ENCODE measurements around the gene USP33. TPM values are rescaled to one million over a fixed set of nuclear protein-coding genes. Genes with fewer than 3 reads are reported as not detected.
A peak's percentile ranks its signal among the peaks of the same experiment; 100 is the strongest.
"Not testable (repeated sequence)": the region's sequence is repeated elsewhere in the genome, so short reads cannot be mapped to it uniquely, and the experiment has no call there.

USP33 gene
- total RNA-seq, 1 donor from 2014 or later, result 123 TPM

DNA sequence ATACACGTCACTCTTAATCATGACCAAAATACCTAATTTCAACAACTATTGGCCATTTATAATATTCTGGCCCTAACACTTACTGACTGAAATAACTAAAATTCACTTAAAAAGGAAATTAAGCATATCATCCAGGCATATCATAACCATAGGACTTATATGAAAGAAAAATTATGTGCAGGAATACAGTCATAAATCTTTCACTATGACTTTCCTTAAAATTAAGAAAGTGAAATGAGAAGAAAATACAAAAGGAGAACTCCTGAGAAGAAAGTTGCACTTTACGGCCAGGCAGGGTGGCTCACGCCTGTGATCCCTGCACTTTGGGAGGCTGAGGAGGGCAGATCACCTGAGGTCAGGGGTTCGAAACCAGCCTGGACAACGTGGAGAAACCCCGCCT, 86.6 kb downstream of the USP33 start:
- DNase-seq (ENCODE audit: low read depth in 2 of 2), result no peak

- no peak for DNase-seq (ENCODE audit: low read depth in 2 of 2)
These were observed 87.3 kb downstream of the USP33 start for GRCh38 chr1:77672374-77672773.

DNA sequence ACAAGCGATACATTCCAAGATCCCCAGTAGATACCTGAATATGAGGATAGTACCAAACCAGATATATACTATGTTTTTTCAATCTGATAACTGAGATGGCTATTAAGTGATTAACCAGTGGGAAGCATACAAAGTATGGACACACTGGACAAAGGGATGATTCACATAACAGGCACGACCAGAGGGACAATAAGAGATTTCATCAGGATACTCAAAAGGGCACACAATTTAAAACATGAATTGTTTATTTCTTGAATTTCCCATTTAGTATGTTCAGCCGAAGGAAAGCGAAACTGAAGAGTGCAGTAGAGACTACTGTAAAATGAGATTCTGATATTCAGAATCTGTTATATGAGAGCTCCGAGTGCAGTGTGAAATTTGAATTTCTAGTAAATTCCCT, 87.8 kb downstream of the USP33 start:
- peak; percentile 52 to 63 for DNase-seq (ENCODE audit: low read depth in 2 of 2)

DNA sequence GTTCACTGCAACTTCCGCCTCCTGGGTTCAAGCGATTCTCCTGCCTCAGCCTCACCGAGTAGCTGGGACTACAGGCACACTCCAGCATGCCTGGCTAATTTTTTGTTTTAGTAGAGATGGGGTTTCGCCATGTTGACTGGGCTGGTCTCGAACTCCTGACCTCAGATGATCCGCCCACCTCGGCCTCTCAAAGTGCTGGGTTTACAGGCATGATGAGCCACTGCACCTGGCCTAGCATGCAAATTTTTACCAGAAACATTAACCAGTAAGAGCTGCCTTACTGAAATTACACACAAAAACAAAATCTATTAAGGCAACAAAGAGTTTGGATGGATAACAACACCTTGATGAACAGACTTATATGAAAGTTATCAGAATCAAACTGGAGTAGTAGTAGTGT, 89.3 kb downstream of the USP33 start:
- no peak for DNase-seq (ENCODE audit: low read depth in 2 of 2)

GRCh38 chr1:77668924-77669449, 90.7 kb downstream of the USP33 start:
- no peak for DNase-seq (ENCODE audit: low read depth in 2 of 2)

GRCh38 chr1:77664939-77665516, 94.6 kb downstream of the USP33 start:
- no peak for DNase-seq (ENCODE audit: low read depth in 2 of 2)

GRCh38 chr1:77661696-77662095, 98.0 kb downstream of the USP33 start:
- DNase-seq (ENCODE audit: low read depth in 2 of 2), result no peak

GRCh38 chr1:77659879-77660593, 99.6 kb downstream of the USP33 start:
- DNase-seq (ENCODE audit: low read depth in 2 of 2), result no peak

DNA sequence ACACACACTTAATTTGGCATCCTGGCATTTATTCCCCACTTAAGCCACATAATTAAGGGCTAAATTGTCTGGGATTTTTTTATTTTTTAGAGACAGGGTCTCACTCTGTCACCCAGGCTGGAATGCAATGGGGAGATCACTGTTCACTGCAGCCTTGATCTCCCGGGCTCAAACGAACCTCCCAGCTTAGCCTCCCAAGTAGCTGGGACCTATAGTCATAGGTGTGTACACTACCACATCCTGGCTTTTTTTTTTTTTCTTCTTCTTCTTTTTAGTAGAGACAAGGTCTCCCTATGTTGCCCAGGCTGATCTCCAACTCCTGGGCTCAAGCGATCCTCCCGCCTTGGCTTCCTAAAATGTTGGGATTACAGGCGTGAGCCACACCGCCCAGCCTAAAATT, 101.4 kb downstream of the USP33 start:
- DNase-seq (ENCODE audit: low read depth in 2 of 2), result no peak

GRCh38 chr1:77655431-77655974, 104.1 kb downstream of the USP33 start:
- no peak for DNase-seq (ENCODE audit: low read depth in 2 of 2)

- DNase-seq (ENCODE audit: low read depth in 2 of 2), result no peak
These were observed 106.6 kb downstream of the USP33 start for GRCh38 chr1:77652970-77653516.

DNA sequence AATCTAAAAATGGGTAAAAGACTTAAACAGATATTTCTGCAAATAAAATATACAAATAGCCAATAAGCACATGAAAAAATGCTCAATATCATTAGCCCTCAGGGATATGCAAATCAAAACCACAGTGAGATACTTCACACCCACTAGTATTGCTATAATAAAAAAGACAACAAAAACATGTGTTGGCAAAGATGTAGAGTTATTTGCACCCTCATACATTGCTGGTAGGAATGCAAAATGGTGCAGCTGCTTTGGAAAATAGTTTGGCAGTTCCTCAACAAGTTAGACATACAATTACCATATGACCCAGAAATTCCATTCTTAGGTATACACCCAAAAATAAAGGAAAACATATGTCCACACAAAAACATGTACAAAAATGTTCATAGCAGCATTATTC, 107.4 kb downstream of the USP33 start:
- DNase-seq (ENCODE audit: low read depth in 2 of 2), result peak in 1 of 2 donors; percentile 10

GRCh38 chr1:77649127-77649526, 110.5 kb downstream of the USP33 start:
- DNase-seq (ENCODE audit: low read depth in 2 of 2), result no peak

- not testable (repeated sequence) for DNase-seq (ENCODE audit: low read depth in 2 of 2)
These were observed 113.4 kb downstream of the USP33 start for GRCh38 chr1:77646224-77646623.

Other genes with a start within 250 kb of the USP33 start
- gene ZZZ3, start 77.2 kb downstream of the USP33 start, total RNA-seq, result 39.4 and 79.6 TPM in 2 replicates
- gene MIGA1, start 19.8 kb upstream of the USP33 start, total RNA-seq, result 8.1 and 20.8 TPM in 2 replicates
- gene NEXN, start 128.8 kb upstream of the USP33 start, total RNA-seq, result 1.3 and 6.3 TPM in 2 replicates
- 74.8 and 85.6 TPM in 2 replicates for gene FUBP1, start 219.2 kb upstream of the USP33 start, total RNA-seq
- 156 and 267 TPM in 2 replicates for gene DNAJB4, start 245.1 kb upstream of the USP33 start, total RNA-seq

Data from lung microvascular endothelial cell (primary cell).